NCI-H524 treated with DMSO at 0.1 percent for 48 hours (cell line): ENCODE results near the gene PROSER2.

Source experiments
- DNase-seq: peaks from one replicate; lab custom pipeline; 2025; lab: John Stamatoyannopoulos, UW

The PROSER2 gene

GRCh38 chr10:11823122-11823988 lies at the start of gene PROSER2:
Gene PROSER2 (plus strand): TSS chr10:11823356. CDS start chr10:11852078, 28,722 bp downstream.
- no peak for DNase-seq

- no peak for DNase-seq
Observed at GRCh38 chr10:11773761-11774441, 49.3 kb upstream of the PROSER2 start.

GRCh38 chr10:11775412-11775811 lies 47.7 kb upstream of the PROSER2 start:
- no peak for DNase-seq

GRCh38 chr10:11776080-11776479 lies 47.1 kb upstream of the PROSER2 start:
- no peak for DNase-seq

- DNase-seq = no peak
Observed at GRCh38 chr10:11781114-11781513, 42.0 kb upstream of the PROSER2 start.

- DNase-seq = no peak
Observed at GRCh38 chr10:11782793-11783557, 40.2 kb upstream of the PROSER2 start.

- DNase-seq = no peak
Observed at GRCh38 chr10:11783558-11783865, 39.6 kb upstream of the PROSER2 start.

GRCh38 chr10:11787374-11787773 lies 35.8 kb upstream of the PROSER2 start:
- DNase-seq = no peak

- no peak for DNase-seq
Observed at GRCh38 chr10:11787846-11788245, 35.3 kb upstream of the PROSER2 start.

GRCh38 chr10:11789306-11789705 lies 33.9 kb upstream of the PROSER2 start:
- no peak for DNase-seq

GRCh38 chr10:11789956-11790355 lies 33.2 kb upstream of the PROSER2 start:
- DNase-seq = no peak

GRCh38 chr10:11793762-11794479 lies 29.2 kb upstream of the PROSER2 start:
- DNase-seq = no peak

- no peak for DNase-seq
Observed at GRCh38 chr10:11794566-11794965, 28.6 kb upstream of the PROSER2 start.

GRCh38 chr10:11795101-11795920 lies 27.8 kb upstream of the PROSER2 start:
- DNase-seq = no peak

- DNase-seq = no peak
Observed at GRCh38 chr10:11796474-11796873, 26.7 kb upstream of the PROSER2 start.

- no peak for DNase-seq
Observed at GRCh38 chr10:11797281-11797680, 25.9 kb upstream of the PROSER2 start.

- no peak for DNase-seq
Observed at GRCh38 chr10:11797847-11798633, 25.1 kb upstream of the PROSER2 start.

GRCh38 chr10:11798845-11799735 lies 24.1 kb upstream of the PROSER2 start:
- DNase-seq = no peak

GRCh38 chr10:11799736-11800080 lies 23.4 kb upstream of the PROSER2 start:
- DNase-seq = no peak
